NCI-H1417 treated with DMSO at 0.1 percent for 48 hours (cell line): ENCODE results near the gene FGF10.

Experiments used
- DNase-seq: peaks from one replicate; lab custom pipeline; 2025; lab: John Stamatoyannopoulos, UW

FGF10 gene

GRCh38 chr5:44257221-44257620 is 132.0 kb downstream of the FGF10 start:
- DNase-seq = no peak
